Chondrocyte (in vitro differentiated cells): ENCODE data around the gene ARPIN. TPM values are rescaled to one million over a fixed set of nuclear protein-coding genes. Genes with fewer than 3 reads are reported as not detected.

ENCODE experiments used
- DNase-seq: peaks from one replicate; pipeline ENCODE4 v3.0.0; 2021; ENCODE audit warnings: mixed read lengths, low spot score
- H3K27ac Mint-ChIP-seq: one replicate; pipeline ENCODE4 v1.8.0; 2021; ENCODE audit warnings: mild to moderate bottlenecking, moderate library complexity, mixed read lengths; ENCODE audit not compliant: unreplicated experiment
- H3K27me3 Mint-ChIP-seq: 2 replicates; pipeline ENCODE4 v1.8.0; 2021; ENCODE audit warnings: low read depth, mixed read lengths
- H3K36me3 Mint-ChIP-seq: 2 replicates; pipeline ENCODE4 v1.8.0; 2021; ENCODE audit warnings: low read depth, mixed read lengths
- H3K4me1 Mint-ChIP-seq: 2 replicates; pipeline ENCODE4 v1.8.0; 2021; ENCODE audit warnings: low read depth, mild to moderate bottlenecking, mixed read lengths
- H3K4me3 Mint-ChIP-seq: one replicate; pipeline ENCODE4 v1.8.0; 2021; ENCODE audit warnings: mild to moderate bottlenecking, moderate library complexity, mixed read lengths; ENCODE audit not compliant: unreplicated experiment
- H3K9me3 Mint-ChIP-seq: 2 replicates; pipeline ENCODE4 v1.8.0; 2021; ENCODE audit warnings: low read depth, mixed read lengths
- total RNA-seq: library from RNA; stranded (reverse); gene quantifications from 3 replicates; pipeline ENCODE4 v1.2.1, GENCODE V29; 2021
- TF ChIP-seq, protein P1 (sequence below): fragments of 200-600 bp; sonication (generic); IDR thresholded peaks from 2 replicates; pipeline ENCODE4 v1.5.0; 2021; ENCODE audit warnings: antibody characterized with exemption, mild to moderate bottlenecking, moderate library complexity

ARPIN gene
- total RNA-seq, 1 donor from 2014 or later = 17.0 TPM

DNA sequence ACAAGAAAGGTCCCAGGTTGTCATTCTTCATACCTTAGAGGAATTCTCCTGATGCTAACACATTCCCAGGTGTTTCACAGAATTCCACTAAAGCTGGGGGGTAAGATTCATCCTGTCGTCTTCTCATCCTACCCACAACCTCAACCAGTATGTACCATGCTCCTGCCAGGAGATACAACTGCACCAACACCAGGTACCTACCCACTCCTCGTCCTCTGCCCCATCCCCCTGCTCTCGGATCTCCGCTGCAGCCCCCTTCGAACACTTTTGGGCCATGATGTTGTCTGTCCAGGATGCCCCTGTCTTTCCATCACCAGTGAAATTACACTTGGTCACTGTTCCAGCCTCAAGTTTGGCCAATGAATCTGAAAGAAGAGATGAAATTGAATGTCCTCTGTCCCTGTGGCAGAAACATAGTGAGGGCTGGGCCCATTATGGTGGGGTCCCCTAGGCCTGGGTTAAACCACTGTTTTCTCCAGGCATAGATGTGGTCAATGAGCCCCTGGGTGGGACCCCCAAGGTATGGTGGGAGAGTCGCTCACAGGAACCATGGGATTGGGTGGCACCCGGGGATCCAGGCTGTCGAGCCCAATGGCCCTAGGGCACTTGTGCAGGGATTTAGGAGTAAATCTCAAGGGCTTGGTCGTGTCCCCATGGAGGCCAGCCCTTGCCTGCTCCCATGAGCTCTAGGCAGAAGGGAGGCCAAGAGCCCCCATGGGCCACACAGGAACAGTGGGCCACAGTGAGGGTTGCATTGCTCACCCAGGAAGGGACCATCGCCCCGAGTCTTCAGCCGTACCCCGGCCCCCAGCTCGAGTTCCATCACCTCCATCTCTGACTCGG, 9.5 kb downstream of the ARPIN start:
- no peak overlapping the region for H3K27ac Mint-ChIP-seq
- no peak for DNase-seq
- TF ChIP-seq, protein P1, sequence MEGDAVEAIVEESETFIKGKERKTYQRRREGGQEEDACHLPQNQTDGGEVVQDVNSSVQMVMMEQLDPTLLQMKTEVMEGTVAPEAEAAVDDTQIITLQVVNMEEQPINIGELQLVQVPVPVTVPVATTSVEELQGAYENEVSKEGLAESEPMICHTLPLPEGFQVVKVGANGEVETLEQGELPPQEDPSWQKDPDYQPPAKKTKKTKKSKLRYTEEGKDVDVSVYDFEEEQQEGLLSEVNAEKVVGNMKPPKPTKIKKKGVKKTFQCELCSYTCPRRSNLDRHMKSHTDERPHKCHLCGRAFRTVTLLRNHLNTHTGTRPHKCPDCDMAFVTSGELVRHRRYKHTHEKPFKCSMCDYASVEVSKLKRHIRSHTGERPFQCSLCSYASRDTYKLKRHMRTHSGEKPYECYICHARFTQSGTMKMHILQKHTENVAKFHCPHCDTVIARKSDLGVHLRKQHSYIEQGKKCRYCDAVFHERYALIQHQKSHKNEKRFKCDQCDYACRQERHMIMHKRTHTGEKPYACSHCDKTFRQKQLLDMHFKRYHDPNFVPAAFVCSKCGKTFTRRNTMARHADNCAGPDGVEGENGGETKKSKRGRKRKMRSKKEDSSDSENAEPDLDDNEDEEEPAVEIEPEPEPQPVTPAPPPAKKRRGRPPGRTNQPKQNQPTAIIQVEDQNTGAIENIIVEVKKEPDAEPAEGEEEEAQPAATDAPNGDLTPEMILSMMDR = no peak
- peaks cover 23% of the 10 kb centered on the region for H3K36me3 Mint-ChIP-seq
- H3K9me3 Mint-ChIP-seq = no peaks in the 10 kb centered on the region
- H3K4me3 Mint-ChIP-seq = no peak overlapping the region
- no peaks in the 10 kb centered on the region for H3K4me1 Mint-ChIP-seq
- H3K27me3 Mint-ChIP-seq = no peaks in the 10 kb centered on the region

- DNase-seq = no peak
- TF ChIP-seq, protein P1 = no peak
- no peaks in the 10 kb centered on the region for H3K4me1 Mint-ChIP-seq
These were observed 11.9 kb downstream of the ARPIN start for GRCh38 chr15:89900849-89901248.

DNA sequence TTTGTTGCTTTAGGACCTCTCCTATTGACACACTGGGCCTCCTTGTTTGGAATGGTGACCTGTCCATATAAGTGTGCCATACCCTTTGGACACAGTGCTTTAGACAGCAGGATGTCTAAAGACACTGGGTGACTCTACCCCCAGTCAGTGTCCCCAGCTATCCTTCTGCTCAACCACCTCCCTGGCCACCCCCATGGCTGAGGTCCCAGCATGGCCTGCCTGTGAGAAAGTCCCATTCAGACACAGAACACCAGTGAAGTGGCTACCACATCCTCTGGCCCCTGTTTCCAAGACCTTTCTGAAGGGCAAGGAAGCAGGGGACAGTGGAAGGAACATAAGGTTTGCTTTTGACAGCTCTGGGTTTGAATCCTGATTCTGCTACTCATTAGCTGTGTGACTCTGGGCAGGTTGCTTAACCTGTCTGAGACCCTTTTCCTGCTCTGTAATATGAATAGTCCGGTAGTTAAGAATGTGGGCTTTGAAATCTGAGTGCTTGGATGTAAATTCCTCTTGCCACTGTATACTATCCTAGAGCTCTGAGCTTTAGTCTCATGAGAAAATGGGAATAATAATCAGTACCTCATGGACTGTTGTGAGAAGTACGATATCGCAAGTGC, 12.7 kb downstream of the ARPIN start:
- no peak overlapping the region for H3K4me3 Mint-ChIP-seq
- no peak for DNase-seq
- H3K27me3 Mint-ChIP-seq = no peaks in the 10 kb centered on the region

More at GRCh38 chr15:89900849-89901248, 11.9 kb downstream of the ARPIN start:
- H3K4me3 Mint-ChIP-seq = no peak overlapping the region
- H3K36me3 Mint-ChIP-seq = peaks cover 21% of the 10 kb centered on the region
- no peak overlapping the region for H3K27ac Mint-ChIP-seq
- H3K27me3 Mint-ChIP-seq = no peaks in the 10 kb centered on the region
- H3K9me3 Mint-ChIP-seq = no peaks in the 10 kb centered on the region

GRCh38 chr15:89899295-89899945, 13.3 kb downstream of the ARPIN start:
- TF ChIP-seq, protein P1 = no peak
- Mint-ChIP-seq H3K9me3 (no peaks in the 10 kb centered on the region), H3K4me3 (no peak overlapping the region), H3K27ac (no peak overlapping the region), H3K27me3 (no peaks in the 10 kb centered on the region), H3K4me1 (peaks cover 5% of the 10 kb centered on the region), H3K36me3 (peaks cover 16% of the 10 kb centered on the region)
- DNase-seq = no peak

More for the DNA sequence above, 12.7 kb downstream of the ARPIN start:
- peaks cover 1% of the 10 kb centered on the region for H3K4me1 Mint-ChIP-seq
- TF ChIP-seq, protein P1 = no peak
- H3K36me3 Mint-ChIP-seq = peaks cover 16% of the 10 kb centered on the region
- H3K9me3 Mint-ChIP-seq = no peaks in the 10 kb centered on the region
- no peak overlapping the region for H3K27ac Mint-ChIP-seq

DNA sequence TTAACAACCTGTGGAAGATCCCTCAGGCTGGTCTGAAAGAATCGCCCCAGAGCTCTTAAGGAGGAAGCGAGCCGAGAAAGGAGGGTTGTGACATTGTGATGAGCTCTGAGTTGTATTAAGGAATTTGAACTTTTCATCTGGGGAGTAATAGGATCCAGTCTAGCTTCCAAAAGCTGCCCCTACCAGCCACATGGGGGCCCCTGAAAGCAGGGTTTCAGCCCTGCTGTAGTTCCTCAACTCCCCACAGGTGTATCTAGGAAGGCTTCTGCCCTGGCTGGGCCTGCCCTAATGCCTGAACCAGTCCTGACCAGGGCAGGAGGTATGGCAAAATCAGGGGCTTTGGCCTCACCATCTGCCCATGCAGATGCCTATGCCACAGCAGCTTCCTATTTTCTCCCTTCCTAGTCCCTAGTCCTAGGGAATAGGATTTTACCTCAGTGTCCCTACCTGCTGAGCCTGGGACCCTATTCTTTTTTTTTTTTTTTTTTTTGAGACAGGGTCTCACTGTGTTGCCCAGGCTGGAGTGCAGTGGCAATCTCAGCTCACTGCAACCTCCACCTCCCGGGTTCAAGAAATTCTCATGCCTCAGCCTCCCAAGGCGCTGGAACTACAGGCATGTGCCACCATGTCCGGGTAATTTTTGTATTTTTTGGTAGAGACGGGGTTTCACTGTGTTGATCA, 14.0 kb downstream of the ARPIN start:
- Mint-ChIP-seq H3K27me3 (no peaks in the 10 kb centered on the region), H3K9me3 (no peaks in the 10 kb centered on the region), H3K27ac (no peak overlapping the region), H3K4me3 (no peak overlapping the region), H3K36me3 (peaks cover 16% of the 10 kb centered on the region), H3K4me1 (peaks cover 8% of the 10 kb centered on the region)
- DNase-seq = no peak
- TF ChIP-seq, protein P1 = peak; percentile 75
